GM21360 (cell line): Measurements from ENCODE around the gene ARFGAP3.

Experiments
- ATAC-seq: cut with Tn5 transposase; IDR thresholded peaks from one replicate; pipeline ENCODE4 v1.9.1; 2021; ENCODE audit warnings: mild to moderate bottlenecking, moderate library complexity; ENCODE audit not compliant: unreplicated experiment

ARFGAP3 gene

GRCh38 chr22:42865536-42865935, 8.5 kb upstream of the ARFGAP3 start:
- no peak for ATAC-seq

GRCh38 chr22:42863349-42863961, 6.4 kb upstream of the ARFGAP3 start:
- ATAC-seq, result no peak

GRCh38 chr22:42862045-42862734, 5.1 kb upstream of the ARFGAP3 start:
- no peak for ATAC-seq

DNA sequence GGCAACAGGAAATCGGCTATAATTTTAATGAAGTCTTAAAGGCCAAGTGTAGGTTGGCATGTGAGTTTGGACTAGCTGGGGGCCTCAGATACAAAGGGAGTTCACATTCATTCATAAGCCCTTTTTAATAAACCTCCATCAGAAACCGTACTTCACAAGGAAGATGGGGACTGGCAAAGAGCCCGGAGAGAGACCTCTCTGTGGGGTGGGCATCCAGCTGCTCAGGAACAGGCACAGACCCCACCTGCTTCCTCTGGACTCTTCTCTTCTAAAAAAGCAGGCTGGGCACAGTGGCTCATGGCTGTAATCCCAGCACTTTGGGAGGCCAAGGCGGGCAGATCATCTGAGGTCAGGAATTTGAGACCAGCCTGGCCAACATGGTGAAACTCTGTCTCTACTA, 3.9 kb upstream of the ARFGAP3 start:
- ATAC-seq, result no peak

DNA sequence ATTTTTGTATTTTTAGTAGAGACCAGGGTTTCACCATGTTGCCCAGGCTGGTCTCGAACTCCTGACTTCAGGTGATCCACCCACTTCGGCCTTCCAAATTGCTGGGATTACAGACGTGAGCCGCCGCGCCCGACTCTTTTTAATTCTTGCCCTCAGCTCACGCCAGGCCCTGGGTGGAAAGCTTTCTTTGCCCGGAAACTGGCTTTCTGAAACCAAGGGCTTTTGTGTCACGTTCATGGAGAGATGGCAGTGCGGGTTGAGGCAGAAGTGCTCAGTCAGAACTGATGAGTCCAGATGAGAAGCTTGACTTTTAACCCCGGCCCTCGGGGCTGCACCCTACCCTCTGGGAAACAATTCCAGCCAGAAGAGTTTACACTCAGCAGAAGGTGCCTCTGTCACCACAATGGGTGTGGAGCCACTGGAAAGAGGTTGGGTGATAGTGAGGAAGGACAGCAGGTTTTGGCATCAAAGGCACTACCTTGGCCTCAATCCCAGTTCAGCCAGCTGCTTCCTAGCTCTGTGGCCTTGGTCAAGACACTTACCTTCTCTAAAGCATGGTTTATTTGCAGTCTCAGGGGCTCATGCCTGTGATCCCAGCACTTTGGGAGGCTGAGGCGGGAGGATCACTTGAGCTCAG, 890 bp upstream of the ARFGAP3 start:
- no peak for ATAC-seq

GRCh38 chr22:42856179-42856864, 751 bp downstream of the ARFGAP3 start:
- ATAC-seq, result peak; percentile 17

DNA sequence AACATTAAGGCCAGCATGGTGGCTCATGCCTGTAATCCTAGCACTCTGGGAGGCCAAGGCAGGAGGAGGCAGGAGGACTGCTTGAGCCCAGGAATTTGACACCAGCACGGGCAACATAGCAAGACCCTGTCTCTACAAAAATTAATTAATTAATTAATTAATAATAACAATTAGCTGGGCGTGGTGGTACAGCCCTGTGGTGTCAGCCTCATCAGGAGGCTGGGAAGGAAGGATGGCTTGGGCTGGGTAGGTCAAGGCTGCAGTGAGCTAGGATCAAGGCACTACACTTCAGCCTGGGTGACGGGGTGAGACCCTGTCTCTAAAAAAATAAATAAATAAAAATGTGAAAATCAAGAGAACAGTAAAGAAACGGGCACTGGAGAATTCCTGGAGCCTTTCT, 1.4 kb downstream of the ARFGAP3 start:
- ATAC-seq, result no peak

- ATAC-seq, result no peak
Measured at GRCh38 chr22:42855211-42855610, 1.9 kb downstream of the ARFGAP3 start.

- ATAC-seq, result no peak
Measured at GRCh38 chr22:42848941-42849550, 8.0 kb downstream of the ARFGAP3 start.

DNA sequence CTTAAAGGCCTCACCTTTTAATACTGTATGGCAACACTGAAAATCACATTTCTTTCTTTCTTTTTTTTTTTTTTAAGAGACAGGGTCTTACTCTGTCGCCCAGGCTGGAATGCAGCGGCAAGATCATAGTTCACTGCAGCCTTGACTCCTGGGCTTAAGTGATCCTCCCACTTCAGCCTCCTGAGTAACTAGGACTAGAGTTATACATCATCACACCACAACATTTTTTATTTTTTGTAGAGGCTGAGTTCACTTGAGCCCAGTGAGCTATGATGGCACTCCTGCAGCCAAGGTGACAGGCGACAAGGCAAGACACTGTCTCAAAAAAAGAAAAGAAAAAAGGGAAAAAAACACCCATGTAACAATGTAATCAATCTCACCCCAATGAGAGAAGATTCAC, 10.0 kb downstream of the ARFGAP3 start:
- no peak for ATAC-seq

DNA sequence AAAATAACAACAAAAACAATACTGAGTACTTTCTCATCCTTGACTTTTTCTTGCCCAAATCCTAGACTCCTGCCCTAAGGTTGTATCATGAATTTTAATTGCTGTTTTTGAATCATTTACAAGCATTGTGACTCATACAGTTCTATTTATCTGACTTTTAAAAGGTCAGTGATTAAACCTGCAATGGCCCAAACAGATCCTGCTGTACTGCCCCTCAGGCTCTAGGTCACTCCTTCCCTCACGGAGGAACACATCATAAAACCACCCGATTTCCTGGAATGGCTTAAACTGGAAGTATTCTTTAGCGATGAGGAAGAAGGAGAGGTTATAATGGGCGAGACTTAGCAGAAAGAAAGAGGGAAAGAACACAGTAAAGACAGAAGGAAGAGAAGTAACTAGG, 12.3 kb downstream of the ARFGAP3 start:
- no peak for ATAC-seq

- ATAC-seq, result no peak
Measured at GRCh38 chr22:42842658-42843370, 14.3 kb downstream of the ARFGAP3 start.

- no peak for ATAC-seq
Measured at GRCh38 chr22:42841444-42841843, 15.6 kb downstream of the ARFGAP3 start.

DNA sequence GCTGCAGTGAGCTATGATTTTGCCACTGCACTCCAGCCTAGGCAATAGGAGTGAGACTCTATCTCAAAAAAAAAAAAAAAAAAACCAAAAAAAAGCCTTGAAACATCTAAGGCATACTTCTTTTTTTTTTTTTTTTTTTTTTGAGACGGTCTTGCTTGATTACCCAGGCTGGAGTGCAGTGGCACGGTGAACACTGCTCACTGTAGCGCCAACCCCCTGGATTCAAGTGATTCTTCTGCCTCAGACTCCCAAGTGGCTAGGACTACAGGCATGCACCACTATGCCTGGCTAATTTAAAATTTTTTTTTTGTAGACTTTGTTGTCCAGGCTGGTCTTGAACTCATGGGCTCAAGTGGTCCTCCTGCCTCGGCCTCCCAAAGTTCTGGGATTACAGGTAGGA, 19.5 kb downstream of the ARFGAP3 start:
- no peak for ATAC-seq

- no peak for ATAC-seq
Measured at GRCh38 chr22:42836026-42836425, 21.0 kb downstream of the ARFGAP3 start.

DNA sequence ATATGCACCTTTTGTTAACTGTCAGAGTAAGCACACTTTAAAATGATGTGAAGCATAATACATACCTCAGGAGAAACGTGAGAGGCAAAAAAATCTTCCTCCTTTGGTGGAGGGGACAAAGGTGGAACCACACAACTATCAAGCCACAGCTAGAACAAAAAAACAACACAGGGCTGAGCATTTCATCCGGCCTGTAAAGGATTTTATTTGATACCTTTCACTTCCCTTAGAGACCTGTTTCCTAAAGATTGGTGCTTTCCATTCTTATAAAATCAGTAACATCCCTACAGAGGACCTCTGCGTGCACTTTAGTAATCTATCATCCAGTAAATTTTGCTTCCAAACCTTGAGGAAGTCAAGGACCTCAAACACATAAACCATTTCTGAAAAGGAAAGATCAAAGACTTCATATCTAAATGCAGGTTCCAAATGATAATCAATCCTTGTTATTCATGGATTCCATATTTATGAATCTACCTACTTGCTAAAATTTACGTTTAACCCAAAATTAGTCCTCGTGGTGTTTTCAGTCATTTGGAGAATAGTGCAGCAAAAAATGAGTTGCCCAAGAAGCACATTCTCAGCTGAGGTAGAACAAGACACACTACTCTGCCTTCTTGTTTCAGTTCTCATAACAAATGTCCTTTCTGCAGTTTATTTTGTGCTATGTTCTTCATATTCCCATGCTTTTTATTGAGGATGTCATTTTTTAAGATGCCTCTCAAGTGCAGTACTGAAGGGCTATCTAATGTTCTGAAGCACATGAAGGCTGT, 22.7 kb downstream of the ARFGAP3 start:
- ATAC-seq, result no peak

DNA sequence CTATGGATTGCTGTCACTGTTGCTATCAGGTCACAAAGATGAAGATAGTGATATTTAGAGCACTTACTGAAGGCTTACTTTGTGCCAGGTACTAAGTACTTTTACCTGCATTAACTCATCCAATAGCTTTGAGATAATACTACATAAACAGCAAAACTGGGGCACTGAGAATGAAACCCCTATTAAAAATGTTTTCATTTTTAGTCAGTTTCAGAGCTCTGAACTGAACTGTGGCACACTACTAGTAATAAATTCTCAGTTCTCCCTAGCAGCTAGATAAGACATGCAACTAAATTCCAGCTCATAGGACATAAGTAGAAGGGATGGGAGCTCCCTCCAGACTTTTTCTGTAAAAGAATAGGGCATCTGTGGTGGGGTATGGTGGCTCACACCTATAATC, 24.0 kb downstream of the ARFGAP3 start:
- no peak for ATAC-seq

- ATAC-seq, result no peak
Measured at GRCh38 chr22:42831712-42832111, 25.4 kb downstream of the ARFGAP3 start.

- ATAC-seq, result no peak
Measured at GRCh38 chr22:42830161-42830560, 26.9 kb downstream of the ARFGAP3 start.

- ATAC-seq, result no peak
Measured at GRCh38 chr22:42829302-42829701, 27.8 kb downstream of the ARFGAP3 start.
